HCT116 (cell line): ENCODE results near the gene TGFBR3. TPM values are rescaled to one million over a fixed set of nuclear protein-coding genes. Genes with fewer than 3 reads are reported as not detected.

ENCODE experiments used
- ATAC-seq: fragments of 200-7000 bp; cut with Tn5 transposase; 2 replicates; pipeline ENCODE4 v1.9.1; 2020; ENCODE audit warnings: mild to moderate bottlenecking, moderate library complexity
- BruUV-seq: library from RNA; stranded (reverse); fragments of 400-500 nt; replicated peaks from 2 replicates; lab custom pipeline; 2021; lab: Mats Ljungman, UMichigan
- CTCF ChIA-PET: fragments of 300-600 bp; sonication (Branson Sonifier 250); formaldehyde crosslinking; loops from one replicate; lab custom pipeline; 2021; ENCODE audit warnings: antibody characterized with exemption; lab: Charles Lee
- POLR2A ChIA-PET: fragments of 300-600, 350-600 bp; sonication (Branson Sonifier 250); formaldehyde crosslinking; loops from one replicate; lab custom pipeline; 2021; ENCODE audit warnings: antibody characterized with exemption; lab: Charles Lee
- RAD21 ChIA-PET, 2 experiments: fragments of 300-600 bp; sonication (Branson Sonifier 250); formaldehyde crosslinking; loops; one replicate each; lab custom pipeline; 2023; ENCODE audit warnings: low total read pairs in 2 of 2; ENCODE audit not compliant: uncharacterized antibody in 2 of 2, unreplicated experiment in 2 of 2, low non-redundant PET in 1 of 2; lab: Charles Lee
- DNase-seq: peaks from one replicate; pipeline ENCODE4 v3.0.0-alpha.2; 2010; ENCODE audit warnings: low read depth, low spot score
- H2AFZ ChIP-seq: fragments of 200-600 bp; shearing (Covaris generic), sonication (generic); 2 replicates; pipeline ENCODE4 v1.6.1; 2017; ENCODE audit warnings: low read depth, mixed run types, mixed read lengths, antibody characterized with exemption, low read length; ENCODE audit not compliant: poor library complexity, severe bottlenecking
- H3K27ac ChIP-seq: 2 replicates; pipeline ENCODE4 v1.5.1; 2012; ENCODE audit warnings: low read depth, low read length
- H3K27me3 ChIP-seq: fragments of 200-600 bp; sonication (generic); 2 replicates; pipeline ENCODE4 v1.6.1; 2016; ENCODE audit warnings: mixed run types, low read length, mixed read lengths; ENCODE audit not compliant: insufficient read depth
- H3K36me3 ChIP-seq, 2 experiments: fragments of 200-500 bp in 1 of 2; fragments of 200-600 bp in 1 of 2; sonication (Bioruptor generic) in 1 of 2; sonication (generic) in 1 of 2; 2 replicates each; pipeline versions ENCODE4 v1.5.1 to v1.6.1; 2014 to 2016; ENCODE audit warnings: low read length in 2 of 2, inconsistent platforms in 1 of 2, mixed read lengths in 1 of 2, mixed run types in 1 of 2; ENCODE audit not compliant: insufficient read depth in 2 of 2, control insufficient read depth in 1 of 2
- H3K4me1 ChIP-seq, 2 experiments: fragments of 200-600 bp in 1 of 2; sonication (generic) in 1 of 2; 2 replicates each; pipeline versions ENCODE4 v1.5.1 to v1.6.1; 2012 to 2017; ENCODE audit warnings: low read length in 2 of 2, inconsistent platforms in 1 of 2, mild to moderate bottlenecking in 1 of 2, mixed read lengths in 1 of 2, mixed run types in 1 of 2, moderate library complexity in 1 of 2; ENCODE audit not compliant: insufficient read depth in 2 of 2, control insufficient read depth in 1 of 2
- H3K4me2 ChIP-seq: fragments of 200-600 bp; sonication (generic); 2 replicates; pipeline ENCODE4 v1.6.1; 2017; ENCODE audit warnings: mixed run types, low read length, mixed read lengths
- H3K4me3 ChIP-seq, 2 experiments: fragments of 200-600 bp in 1 of 2; sonication (generic) in 1 of 2; replicated peaks in 1 of 2; 2 replicates each; pipeline ENCODE4 v1.5.1; 2011 to 2016; ENCODE audit warnings: low read length in 2 of 2, control low read depth in 1 of 2, low read depth in 1 of 2, mild to moderate bottlenecking in 1 of 2, mixed read lengths in 1 of 2, mixed run types in 1 of 2
- H3K79me2 ChIP-seq: fragments of 200-600 bp; sonication (generic); 2 replicates; pipeline ENCODE4 v1.6.1; 2017; ENCODE audit warnings: mild to moderate bottlenecking, mixed run types, low read length, moderate library complexity, mixed read lengths; ENCODE audit not compliant: insufficient read depth
- H3K9ac ChIP-seq: fragments of 200-600 bp; sonication (generic); 2 replicates; pipeline ENCODE4 v1.6.1; 2016; ENCODE audit warnings: low read length, mixed read lengths
- H3K9me2 ChIP-seq: fragments of 200-600 bp; sonication (generic), shearing (Covaris generic); 2 replicates; pipeline ENCODE4 v1.6.1; 2017; ENCODE audit warnings: mixed run types, mild to moderate bottlenecking, moderate library complexity; ENCODE audit not compliant: insufficient read depth
- H3K9me3 ChIP-seq, 2 experiments: fragments of 200-500 bp in 1 of 2; fragments of 200-600 bp in 1 of 2; sonication (Bioruptor generic) in 1 of 2; sonication (generic) in 1 of 2; 2 replicates each; pipeline ENCODE4 v1.6.1; 2014 to 2017; ENCODE audit warnings: low read length in 2 of 2, mixed read lengths in 2 of 2, inconsistent platforms in 1 of 2, low read depth in 1 of 2, mild to moderate bottlenecking in 1 of 2, mixed run types in 1 of 2, moderate library complexity in 1 of 2; ENCODE audit not compliant: control insufficient read depth in 1 of 2, insufficient read depth in 1 of 2
- H4K20me1 ChIP-seq: fragments of 200-600 bp; sonication (generic), shearing (Covaris generic); 2 replicates; pipeline ENCODE4 v1.6.1; 2017; ENCODE audit warnings: mixed run types, mild to moderate bottlenecking, moderate library complexity; ENCODE audit not compliant: insufficient read depth
- CEBPB ChIP-seq: IDR thresholded peaks from 2 replicates; pipeline ENCODE4 v1.6.1; 2012; ENCODE audit warnings: low read depth
- EGR1 ChIP-seq: IDR thresholded peaks from 2 replicates; pipeline ENCODE4 v1.6.1; 2012; ENCODE audit warnings: low read depth
- ELF1 ChIP-seq: IDR thresholded peaks from 2 replicates; pipeline ENCODE4 v1.6.1; 2012; ENCODE audit warnings: low read depth, borderline replicate concordance
- FOSL1 ChIP-seq: IDR thresholded peaks from 2 replicates; pipeline ENCODE4 v1.6.1; 2012; ENCODE audit warnings: low read depth
- JUND ChIP-seq: IDR thresholded peaks from 2 replicates; pipeline ENCODE4 v1.6.1; 2012
- POLR2AphosphoS5 ChIP-seq: IDR thresholded peaks from 2 replicates; pipeline ENCODE4 v1.6.1; 2011; ENCODE audit warnings: mild to moderate bottlenecking, low read depth, low read length, moderate library complexity
- SP1 ChIP-seq: IDR thresholded peaks from 2 replicates; pipeline ENCODE4 v1.6.1; 2012; ENCODE audit warnings: low read depth
- TCF7L2 ChIP-seq: IDR thresholded peaks from 2 replicates; pipeline ENCODE4 v1.7.0; 2011; ENCODE audit warnings: borderline replicate concordance, inconsistent platforms; ENCODE audit not compliant: insufficient read depth, insufficient read length; ENCODE audit errors: extremely low read depth
- YY1 ChIP-seq: IDR thresholded peaks from 2 replicates; pipeline ENCODE4 v1.6.1; 2011; ENCODE audit warnings: low read length, low read depth, moderate library complexity, mild to moderate bottlenecking; ENCODE audit not compliant: insufficient replicate concordance; ENCODE audit errors: extremely low read depth
- intact Hi-C: fragments of 100-400 bp; cut with micrococcal nuclease; formaldehyde crosslinking; loops from 2 replicates; pipeline ENCODE4 v1.10.0; 2022
- total RNA-seq: library from RNA; stranded (reverse); gene quantifications from one replicate; pipeline ENCODE4 v1.2.1, GENCODE V29; 2021; ENCODE audit not compliant: unreplicated experiment
- TF ChIP-seq, protein P1 (sequence below): IDR thresholded peaks from 2 replicates; pipeline ENCODE4 v1.6.1; 2012
- TF ChIP-seq, protein P2 (sequence below): IDR thresholded peaks from 2 replicates; pipeline ENCODE4 v1.6.1; 2012; ENCODE audit warnings: low read depth

TGFBR3 gene
- total RNA-seq, 1 experiment from 2014 or later: 7.1 TPM

DNA sequence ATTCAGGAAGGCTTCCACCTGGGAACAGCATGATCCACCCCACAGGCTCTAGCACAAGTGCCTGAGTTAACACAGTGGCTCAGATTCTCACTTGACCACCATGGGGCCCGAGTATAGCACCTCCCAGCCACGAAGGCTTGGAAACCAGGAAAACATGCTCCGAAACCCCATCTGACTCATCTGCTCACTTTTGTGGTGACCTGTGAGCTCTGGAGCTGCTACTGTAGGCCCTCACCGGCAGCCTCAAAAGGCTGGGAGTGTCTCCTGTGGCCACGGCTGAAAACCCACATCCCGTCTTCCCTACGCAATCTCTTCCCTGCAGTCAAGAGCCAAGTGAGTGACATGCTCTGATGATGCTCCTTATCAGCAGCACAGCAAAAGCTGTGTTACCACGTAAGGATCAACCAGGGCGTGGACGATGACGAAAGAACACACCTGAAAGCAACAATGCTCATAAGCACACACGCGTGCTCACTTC is 81.4 kb downstream of the TGFBR3 start (continued):
- no peak for TF ChIP-seq TCF7L2
- peak; percentile 76 for TF ChIP-seq CEBPB

DNA sequence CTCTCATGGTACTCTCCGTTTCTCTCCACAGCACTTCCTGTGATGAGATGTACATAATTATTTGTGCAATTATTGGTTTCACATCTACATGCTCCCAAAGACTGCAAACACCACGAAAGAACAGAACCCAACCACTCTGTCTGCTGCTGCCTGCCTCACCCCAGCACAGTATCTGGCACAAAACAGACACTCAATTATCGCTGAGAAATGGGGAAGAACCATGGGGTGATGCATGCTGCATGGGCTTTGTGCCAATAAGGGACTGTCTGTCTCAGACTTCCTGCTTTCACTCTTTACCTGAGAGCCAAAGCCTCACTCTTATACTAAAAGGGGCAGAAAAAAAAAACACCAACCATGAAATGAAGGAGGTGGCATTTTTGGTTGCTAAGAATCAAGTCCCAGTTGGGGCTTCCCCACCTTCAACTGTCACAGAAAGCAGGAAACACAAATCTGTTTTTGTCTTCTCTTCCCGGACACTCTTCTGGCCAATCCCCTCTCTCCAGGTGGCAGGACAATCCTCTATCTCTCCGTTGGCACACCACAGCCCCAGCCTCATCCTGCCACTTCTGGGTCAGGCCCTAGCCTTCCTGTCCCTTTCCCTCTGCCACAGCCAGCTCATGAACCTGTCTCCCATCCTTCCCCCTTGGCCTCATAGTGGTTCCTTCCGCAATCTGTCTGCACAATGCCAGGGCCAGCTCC is 82.0 kb downstream of the TGFBR3 start:
- peak overlapping the region; percentile 82 for H3K4me2 ChIP-seq
- no peaks in the 10 kb centered on the region for H4K20me1 ChIP-seq
- no peaks in the 10 kb centered on the region for H3K9me2 ChIP-seq
- POLR2A ChIA-PET: no interaction called here
- 0 out of 2 replicates have a peak overlapping the region, but pooled peaks have one; percentile 3 for H3K27ac ChIP-seq
- BruUV-seq: no TSS peak
- peaks cover 17 to 35% of the 10 kb centered on the region in 2 experiments for H3K4me1 ChIP-seq
- CTCF ChIA-PET: no interaction called here
- no peaks in the 10 kb centered on the region for H3K79me2 ChIP-seq
- TF ChIP-seq, protein P1, sequence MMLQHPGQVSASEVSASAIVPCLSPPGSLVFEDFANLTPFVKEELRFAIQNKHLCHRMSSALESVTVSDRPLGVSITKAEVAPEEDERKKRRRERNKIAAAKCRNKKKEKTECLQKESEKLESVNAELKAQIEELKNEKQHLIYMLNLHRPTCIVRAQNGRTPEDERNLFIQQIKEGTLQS: no peak
- TF ChIP-seq YY1: no peak
- TF ChIP-seq POLR2AphosphoS5: no peak
- no peak for TF ChIP-seq JUND
- no peak for TF ChIP-seq EGR1
- TF ChIP-seq SP1: no peak
- TF ChIP-seq, protein P2, sequence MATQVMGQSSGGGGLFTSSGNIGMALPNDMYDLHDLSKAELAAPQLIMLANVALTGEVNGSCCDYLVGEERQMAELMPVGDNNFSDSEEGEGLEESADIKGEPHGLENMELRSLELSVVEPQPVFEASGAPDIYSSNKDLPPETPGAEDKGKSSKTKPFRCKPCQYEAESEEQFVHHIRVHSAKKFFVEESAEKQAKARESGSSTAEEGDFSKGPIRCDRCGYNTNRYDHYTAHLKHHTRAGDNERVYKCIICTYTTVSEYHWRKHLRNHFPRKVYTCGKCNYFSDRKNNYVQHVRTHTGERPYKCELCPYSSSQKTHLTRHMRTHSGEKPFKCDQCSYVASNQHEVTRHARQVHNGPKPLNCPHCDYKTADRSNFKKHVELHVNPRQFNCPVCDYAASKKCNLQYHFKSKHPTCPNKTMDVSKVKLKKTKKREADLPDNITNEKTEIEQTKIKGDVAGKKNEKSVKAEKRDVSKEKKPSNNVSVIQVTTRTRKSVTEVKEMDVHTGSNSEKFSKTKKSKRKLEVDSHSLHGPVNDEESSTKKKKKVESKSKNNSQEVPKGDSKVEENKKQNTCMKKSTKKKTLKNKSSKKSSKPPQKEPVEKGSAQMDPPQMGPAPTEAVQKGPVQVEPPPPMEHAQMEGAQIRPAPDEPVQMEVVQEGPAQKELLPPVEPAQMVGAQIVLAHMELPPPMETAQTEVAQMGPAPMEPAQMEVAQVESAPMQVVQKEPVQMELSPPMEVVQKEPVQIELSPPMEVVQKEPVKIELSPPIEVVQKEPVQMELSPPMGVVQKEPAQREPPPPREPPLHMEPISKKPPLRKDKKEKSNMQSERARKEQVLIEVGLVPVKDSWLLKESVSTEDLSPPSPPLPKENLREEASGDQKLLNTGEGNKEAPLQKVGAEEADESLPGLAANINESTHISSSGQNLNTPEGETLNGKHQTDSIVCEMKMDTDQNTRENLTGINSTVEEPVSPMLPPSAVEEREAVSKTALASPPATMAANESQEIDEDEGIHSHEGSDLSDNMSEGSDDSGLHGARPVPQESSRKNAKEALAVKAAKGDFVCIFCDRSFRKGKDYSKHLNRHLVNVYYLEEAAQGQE: no peak
- TF ChIP-seq FOSL1: no peak
- no peak for TF ChIP-seq ELF1
- no peak for DNase-seq
- no peaks in the 10 kb centered on the region; the same call in 1 of the 2 replicates for H3K27me3 ChIP-seq
- H3K4me3 ChIP-seq: peak overlapping the region in 1 of 2 experiments; percentile 37; a peak in 2 of 4 replicates
- peak overlapping the region; percentile 45; the same call in 1 of the 2 replicates for H3K9ac ChIP-seq
- no peaks in the 10 kb centered on the region for H3K9me3 ChIP-seq
- RAD21 ChIA-PET: interaction anchor here in 1 of 2 experiments (0.7 kb wide), 1 partner anchor 71 kb away, joined by 3 read pairs; no protein-coding TSS in a partner anchor
- no peak overlapping the region for H2AFZ ChIP-seq
- ATAC-seq: no peak
- H3K36me3 ChIP-seq: no peaks in the 10 kb centered on the region
- intact Hi-C loops: no loop called here
